Choroid plexus epithelial cell (primary cell): Measurements from ENCODE around the gene TSC2.

Experiments
- DNase-seq: peaks from one replicate; pipeline ENCODE4 v3.0.0-alpha.2; 2010; ENCODE audit warnings: low read depth
- H3K4me3 ChIP-seq: 2 replicates; pipeline ENCODE4 v1.5.1; 2011; ENCODE audit warnings: low read depth, mild to moderate bottlenecking, control low read depth, low read length, moderate library complexity
- TF ChIP-seq, protein P1 (sequence below): conservative IDR thresholded peaks from 2 replicates; pipeline ENCODE4 v1.5.1; 2011; ENCODE audit warnings: low read depth, mild to moderate bottlenecking, control low read depth, inconsistent platforms, low read length, moderate library complexity

The TSC2 gene

DNA sequence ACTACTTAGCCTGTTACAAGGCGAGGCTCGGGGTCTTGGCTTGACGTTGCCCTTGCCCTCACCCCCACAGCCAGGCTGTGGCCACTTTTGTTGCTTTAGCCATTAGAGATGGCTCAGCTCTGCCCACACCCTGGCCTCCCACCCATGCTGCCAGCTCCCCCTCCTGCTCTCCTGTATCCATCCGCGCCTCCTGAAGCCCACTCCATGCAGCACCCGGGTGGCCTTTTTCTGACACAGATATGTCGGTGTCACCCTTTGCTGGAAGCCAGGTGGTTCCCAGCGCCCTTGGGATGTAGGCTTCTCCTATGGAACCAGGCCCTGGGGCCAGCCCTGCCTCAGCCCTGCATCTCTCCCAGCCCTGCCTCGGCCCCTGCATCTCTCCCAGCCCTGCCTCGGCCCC is 9.7 kb downstream of the TSC2 start:
- DNase-seq, result no peak
- TF ChIP-seq, protein P1, sequence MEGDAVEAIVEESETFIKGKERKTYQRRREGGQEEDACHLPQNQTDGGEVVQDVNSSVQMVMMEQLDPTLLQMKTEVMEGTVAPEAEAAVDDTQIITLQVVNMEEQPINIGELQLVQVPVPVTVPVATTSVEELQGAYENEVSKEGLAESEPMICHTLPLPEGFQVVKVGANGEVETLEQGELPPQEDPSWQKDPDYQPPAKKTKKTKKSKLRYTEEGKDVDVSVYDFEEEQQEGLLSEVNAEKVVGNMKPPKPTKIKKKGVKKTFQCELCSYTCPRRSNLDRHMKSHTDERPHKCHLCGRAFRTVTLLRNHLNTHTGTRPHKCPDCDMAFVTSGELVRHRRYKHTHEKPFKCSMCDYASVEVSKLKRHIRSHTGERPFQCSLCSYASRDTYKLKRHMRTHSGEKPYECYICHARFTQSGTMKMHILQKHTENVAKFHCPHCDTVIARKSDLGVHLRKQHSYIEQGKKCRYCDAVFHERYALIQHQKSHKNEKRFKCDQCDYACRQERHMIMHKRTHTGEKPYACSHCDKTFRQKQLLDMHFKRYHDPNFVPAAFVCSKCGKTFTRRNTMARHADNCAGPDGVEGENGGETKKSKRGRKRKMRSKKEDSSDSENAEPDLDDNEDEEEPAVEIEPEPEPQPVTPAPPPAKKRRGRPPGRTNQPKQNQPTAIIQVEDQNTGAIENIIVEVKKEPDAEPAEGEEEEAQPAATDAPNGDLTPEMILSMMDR, result no peak
- no peak overlapping the region for H3K4me3 ChIP-seq

DNA sequence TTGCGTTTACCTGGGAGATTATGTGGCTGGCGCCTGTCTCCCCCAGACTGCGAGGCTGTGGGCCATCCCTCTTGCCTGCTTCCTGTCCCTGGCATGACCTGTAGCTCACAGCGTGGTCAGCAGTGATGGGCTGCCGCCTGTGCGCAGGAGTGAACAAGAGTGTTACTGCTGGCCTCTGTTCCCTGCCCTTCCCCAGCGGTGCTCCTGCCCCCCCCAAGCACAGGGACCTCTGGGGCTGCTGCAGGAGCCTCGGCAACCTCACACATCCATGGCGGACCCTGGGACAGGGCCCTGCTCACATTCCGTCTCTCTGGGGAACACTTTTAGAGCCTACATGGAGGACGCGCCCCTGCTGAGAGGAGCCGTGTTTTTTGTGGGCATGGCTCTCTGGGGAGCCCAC is 10.6 kb downstream of the TSC2 start:
- TF ChIP-seq, protein P1, result no peak
- no peak overlapping the region for H3K4me3 ChIP-seq
- DNase-seq, result no peak

DNA sequence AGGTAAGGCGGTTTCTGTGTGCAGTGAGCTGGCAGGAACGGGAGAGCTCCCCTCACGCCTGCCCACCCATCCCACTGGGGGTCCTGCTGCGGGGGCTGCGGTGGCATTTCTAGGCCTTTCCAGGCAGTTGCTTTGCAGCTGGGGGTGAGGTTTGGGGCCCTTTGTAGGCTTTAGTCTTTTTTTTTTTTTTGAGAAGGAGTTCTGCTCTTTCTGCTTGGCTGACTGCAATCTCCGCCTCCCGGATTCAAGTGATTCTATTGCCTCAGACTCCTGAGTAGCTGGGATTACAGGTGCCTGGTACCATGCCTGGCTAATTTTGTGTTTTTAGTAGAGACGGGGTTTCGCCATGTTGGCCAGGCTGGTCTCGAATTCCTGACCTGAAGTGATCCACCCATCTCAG is 11.1 kb downstream of the TSC2 start:
- DNase-seq, result no peak
- H3K4me3 ChIP-seq, result no peak overlapping the region
- TF ChIP-seq, protein P1, result no peak

DNA sequence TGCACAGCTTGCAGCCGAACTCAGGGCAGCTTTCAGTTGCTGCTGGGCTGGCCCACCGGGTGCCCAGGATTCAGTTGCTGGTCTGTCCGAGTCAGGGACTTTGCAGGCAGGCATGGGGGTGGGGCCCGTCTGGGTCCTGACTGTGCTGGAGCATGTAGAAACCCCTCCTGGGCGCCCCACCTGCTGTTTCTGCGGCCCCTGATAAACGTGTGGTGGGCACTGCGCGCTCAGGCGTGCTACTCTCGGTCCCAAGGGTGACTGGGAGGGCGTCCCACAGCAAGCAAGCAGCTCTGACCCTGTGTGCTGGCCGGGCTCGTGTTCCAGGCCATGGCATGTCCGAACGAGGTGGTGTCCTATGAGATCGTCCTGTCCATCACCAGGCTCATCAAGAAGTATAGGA is 12.6 kb downstream of the TSC2 start:
- no peak overlapping the region for H3K4me3 ChIP-seq
- no peak for DNase-seq
- TF ChIP-seq, protein P1, result no peak

DNA sequence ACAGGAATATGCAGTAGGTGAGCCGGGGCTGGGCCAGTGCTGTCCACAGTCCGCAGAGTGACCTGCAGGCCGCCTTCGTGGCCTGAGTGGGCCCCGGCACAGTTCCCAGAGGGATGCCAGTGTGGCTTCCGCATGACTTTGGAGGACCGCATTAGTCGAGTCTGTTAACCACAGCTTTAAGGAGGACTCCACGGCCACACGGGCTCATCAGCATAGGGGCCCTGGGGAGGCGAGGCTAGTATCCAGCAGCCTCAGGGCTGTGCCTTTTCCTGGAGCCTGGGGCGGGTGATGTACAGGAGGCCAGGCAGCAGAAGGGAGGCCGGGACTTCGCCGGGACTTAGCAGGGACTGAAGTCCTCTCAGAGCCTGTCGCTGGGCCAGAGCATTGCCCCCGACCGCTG is 13.2 kb downstream of the TSC2 start:
- DNase-seq, result no peak
- no peak overlapping the region for H3K4me3 ChIP-seq
- TF ChIP-seq, protein P1, result no peak

DNA sequence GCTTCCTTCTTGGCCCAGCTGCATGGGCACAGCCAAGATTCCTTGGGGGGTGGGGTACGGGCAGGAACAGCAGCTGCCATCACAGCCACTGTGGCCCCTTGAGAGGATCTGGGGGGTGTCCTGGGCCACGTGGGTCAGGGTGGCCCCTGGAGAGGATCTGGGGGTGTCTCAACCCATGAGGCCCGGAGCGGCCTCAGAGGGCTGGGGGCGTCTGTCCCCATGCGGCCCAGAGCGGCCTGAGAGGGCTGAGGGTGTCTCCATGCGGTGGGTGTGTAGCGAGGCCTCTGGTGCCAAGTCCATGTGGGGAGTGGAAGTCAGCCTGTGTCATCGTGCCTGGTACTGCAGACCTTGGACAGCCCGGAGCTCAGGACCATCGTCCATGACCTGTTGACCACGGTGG is 13.7 kb downstream of the TSC2 start:
- DNase-seq, result no peak
- H3K4me3 ChIP-seq, result no peak overlapping the region
- TF ChIP-seq, protein P1, result no peak

DNA sequence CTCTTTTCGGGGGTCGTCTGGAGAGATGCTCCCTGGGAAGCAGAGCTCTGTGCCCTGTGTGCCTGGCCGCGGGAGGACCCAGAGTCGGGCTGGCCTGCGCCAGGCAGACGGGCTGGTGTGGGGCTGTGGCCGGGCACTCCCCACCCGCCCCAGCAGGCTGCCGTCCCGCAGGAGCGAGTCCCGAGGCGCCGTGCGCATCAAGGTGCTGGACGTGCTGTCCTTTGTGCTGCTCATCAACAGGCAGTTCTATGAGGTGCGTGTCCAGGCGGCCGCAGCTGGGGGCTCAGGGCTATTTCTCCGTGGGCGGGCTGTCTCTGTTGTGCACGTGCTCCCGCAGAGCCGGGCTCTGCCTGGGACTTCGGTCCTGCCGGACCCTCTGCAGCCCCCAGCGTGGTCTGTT is 15.0 kb downstream of the TSC2 start:
- no peak for DNase-seq
- TF ChIP-seq, protein P1, result no peak

More for the DNA sequence above, 15.0 kb downstream of the TSC2 start:
- H3K4me3 ChIP-seq, result no peak overlapping the region
